ELR (cell line): Measurements from ENCODE around the gene TSPO2.

Experiments used
- DNase-seq: peaks from one replicate; pipeline ENCODE4 v3.0.0-alpha.2; 2015; ENCODE audit warnings: low read depth

Gene TSPO2

DNA sequence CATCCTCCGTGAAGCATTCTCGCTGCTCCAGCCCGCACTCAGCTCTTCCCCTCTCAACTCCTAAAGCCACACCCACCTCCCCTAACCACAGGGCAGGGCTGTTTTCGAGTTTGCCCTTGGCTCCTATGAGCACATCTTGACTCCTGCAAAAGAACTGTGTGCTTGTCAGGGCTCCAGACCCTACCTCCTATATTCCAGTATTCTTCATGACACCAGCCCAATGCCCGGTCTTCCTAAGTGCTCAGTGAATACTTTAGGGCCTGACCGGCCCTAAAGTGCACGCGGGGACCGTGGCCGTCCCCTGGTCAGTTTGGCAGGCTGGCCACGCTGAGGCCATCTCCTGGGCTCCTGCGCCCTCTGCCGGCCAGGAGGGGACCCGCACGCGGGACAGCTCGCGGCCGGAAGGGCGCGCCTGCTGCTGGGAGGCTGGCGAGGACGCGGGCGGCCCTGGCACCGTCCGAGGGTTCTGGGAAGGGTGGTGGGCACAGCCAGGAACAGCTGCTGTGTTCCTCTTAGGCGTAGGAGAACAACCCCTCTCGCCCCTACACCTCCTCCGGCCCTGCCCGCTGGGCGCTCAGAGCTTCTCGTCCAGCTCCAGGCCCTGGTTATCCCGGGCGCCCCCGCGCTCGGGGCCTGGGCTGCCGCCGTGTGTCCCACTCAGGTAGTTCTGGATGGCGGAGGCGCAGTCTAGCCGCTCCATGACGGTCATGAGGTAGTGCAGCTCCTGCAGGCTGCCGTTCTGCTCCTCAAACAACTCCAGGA lies 14.3 kb upstream of the TSPO2 start:
- DNase-seq: peak; percentile 71

DNA sequence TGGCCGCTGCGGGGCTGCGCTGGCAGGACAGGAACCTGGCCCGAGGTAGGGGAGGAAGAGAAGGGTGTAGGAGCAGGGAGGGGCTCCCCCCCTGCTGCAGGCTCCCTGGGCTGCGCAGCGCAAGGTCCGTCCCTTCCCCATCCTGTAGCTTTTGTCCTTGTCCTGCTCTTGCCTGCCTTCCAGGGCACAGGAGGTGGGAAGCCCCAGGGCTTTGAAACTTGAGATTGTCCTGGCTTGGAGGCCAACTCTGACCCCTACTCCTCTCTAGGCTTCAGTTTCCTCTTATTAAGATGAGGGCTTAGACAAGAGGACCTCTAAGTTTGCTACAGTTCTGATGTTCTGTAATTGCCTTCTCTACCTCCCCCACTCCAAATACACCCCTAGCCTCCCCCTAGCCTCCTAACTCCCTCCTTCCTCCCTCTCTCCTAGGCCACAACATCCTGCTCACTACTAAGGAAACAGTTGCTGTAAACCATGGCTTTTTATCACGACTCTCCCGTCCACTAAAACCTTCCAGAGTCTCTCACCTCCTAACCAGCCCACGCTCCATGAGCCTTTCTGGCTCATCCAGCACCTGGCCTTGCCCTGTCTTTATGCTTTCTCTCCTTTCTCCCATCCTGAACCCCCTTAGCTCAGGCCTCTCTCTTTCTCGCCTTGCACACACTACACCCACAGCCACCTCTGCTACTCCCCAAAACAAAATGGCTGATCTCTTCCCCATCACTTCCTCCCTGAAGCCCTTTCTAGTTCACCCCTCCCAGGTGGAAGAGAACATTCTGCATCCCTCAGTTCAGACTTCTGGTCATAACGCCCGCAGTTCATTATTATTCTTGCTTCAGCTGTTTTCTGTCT lies 13.5 kb upstream of the TSPO2 start:
- DNase-seq: no peak

DNA sequence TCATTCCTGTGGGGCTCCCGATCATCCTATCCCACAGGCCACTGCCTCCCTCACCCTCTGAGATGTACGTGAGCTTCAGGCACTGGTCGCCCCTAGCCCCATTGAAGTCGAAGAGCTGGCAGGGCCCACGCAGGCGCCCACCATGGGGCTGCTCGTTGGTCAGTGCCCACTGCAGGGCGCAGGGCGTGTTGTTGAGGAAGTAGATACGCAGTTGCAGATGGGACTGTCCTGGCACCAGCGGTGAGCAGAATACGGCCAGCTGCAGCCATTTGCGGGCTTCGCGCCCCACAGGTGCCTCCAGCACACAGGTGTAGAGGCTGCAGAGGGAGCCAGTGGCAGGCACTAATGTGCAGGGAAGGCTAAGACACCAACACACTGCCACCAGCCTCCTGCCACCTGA lies 9.4 kb upstream of the TSPO2 start:
- no peak for DNase-seq

DNA sequence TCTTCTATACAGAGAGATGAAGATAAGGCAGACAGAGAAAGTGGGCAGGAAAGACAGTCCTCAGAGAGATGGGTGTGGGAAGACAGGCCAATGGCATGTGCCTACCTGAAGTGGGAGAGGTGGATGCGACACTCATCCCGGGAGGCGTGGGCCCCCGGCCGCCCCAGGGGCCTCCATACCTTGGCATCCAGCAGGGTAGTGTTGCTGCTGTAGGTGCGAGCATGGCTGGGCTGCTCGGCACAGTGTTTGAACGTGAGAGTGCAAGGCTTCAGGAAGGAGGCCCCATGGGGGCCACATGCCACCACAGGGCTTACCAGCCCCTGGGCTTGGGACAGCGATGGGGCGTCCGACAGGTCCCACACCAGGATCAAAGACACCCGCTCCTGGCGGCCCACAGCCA lies 8.5 kb upstream of the TSPO2 start:
- DNase-seq: no peak

DNA sequence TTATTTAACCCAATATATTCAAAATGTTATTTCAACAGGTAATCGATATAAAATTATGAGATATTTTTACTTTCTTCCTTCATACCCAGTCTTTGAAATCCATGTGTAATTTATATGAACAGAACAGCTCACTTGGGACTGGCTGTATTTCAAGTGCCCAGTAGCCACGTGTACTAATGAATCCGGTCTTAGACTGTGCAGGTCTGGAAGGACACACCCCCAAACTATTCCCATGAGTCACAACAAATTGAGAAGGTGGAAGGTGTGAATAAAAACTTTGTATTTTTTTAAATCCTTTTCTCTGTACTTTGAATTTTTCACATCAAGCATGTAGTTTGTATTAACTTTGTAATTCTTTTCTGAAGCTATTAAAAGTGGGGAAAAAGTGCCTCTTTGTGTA lies 6.1 kb upstream of the TSPO2 start:
- DNase-seq: no peak

DNA sequence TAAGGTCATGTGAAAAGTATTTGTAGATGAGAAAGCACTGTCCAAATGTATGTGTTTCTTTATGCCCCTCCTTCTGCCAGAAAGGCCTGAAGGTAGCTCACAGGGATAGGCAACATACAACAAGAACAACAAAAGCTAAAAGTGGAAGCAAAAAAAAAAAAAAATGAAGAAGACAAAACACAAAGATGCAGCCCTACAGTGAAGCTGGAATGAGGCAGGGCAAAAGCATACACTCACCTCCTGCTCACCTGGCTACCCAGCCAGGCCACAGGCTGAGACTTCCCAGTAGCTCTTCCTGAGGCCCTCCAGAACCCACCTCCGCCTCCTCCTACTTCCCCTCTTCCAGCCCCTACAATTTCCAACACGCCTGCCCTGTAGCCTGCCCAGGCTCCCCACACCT lies 5.7 kb upstream of the TSPO2 start:
- DNase-seq: no peak

DNA sequence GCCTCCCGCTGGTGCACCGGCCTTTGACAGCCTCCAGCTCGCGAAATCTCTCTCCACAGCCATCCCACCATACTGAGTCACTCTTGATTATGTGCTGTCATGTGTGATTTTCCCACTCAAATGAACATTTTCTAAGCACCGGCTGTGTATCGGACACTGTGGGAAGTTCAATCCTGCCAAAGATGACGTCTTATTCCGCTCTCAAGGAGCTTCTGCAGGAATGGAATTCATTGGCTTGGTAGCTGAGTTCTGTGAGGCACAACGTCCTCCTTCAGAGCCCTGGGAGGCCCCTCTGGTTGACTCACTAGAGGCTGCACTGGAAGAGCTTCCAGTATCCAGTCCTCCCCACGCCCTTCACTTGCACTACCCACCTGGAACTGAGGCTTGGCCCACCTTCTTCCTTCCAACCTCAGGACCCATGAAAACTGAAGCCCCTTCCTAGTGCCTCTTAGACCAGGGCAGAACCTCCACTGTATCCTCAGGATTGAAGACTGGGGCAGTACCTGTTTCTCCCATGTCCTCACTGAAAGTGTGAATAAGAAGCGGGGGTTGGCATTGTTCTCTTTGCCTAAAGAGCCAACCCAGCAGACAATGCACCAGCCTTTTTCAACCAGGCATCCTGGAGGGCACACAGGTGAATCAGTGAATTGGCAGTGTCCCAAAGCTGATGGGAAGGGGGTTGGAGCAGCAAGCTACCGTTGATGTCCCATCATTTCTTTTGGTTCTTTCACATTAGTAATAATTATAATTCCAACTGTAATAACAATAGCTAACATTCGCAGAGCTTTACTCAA lies 5.0 kb upstream of the TSPO2 start:
- DNase-seq: no peak

DNA sequence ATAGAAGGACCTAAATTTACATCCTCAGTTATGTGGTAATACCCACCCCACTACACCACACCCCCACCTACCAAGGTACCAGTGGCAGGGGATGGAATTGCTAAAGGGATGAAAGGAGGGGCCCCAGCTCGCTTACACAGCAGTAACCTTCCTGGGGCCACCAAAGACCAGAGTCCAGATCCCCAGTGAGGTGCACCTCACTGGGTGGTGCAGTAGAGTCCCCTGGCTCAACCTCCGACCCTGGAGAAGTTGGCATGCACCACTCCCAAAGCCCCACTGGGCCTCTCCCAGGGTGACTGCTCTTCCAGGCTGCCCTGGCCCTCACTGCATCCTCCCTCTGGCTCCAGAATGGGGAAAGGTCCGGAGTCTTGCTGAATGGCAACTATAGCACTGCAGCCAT lies 4.1 kb upstream of the TSPO2 start:
- no peak for DNase-seq

DNA sequence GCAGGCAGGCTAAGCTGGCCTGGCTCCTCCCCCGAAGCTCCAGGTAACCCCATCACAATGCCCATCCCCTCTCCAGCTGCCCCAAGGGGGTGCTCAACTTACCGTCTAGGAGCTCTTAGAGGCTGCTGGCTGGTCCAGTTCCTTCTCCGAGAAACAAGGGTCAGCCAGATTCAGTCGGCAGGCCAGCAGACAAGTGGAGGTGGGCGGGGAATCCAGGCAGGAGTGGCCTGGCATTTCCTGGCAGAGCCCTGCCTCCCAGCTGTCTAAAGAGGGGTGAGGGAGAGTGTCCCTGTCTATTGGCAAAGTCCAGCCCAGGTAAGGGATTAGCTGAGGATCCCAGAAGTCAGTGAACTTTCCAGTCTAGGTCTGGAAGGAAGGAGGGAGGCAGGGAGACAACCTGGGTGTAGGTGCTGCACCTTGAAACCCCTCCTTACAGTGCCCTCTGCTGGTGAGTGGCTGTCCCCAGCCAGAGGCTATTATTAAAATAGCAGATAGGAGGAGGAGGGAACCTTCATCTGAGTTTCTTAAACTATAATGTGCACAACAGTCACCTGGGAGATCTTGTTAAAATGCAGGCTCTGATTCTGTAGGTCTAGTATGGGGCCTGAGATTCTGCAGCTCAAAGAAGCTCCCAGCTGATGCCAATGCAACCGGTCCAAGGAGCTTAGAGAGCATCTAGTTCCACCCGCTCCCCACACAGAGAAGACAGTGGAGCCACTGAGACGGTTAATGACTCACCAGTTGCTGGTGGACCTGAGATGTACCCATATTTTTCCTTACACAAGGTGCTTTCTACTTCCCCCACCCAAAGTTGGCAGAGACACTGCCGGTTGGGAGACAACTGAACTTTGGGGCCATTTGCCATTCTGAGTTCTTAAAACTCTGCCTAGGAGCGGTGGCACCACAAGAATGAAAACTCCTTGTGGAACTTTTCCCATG lies 2.9 kb upstream of the TSPO2 start, which contains the start of gene UNC5CL:
Gene UNC5CL (minus strand): TSS at position 162 of the 939 bp plus-strand sequence. CDS start 4,147 bp downstream, outside the sequence.
- DNase-seq: peak; percentile 55

DNA sequence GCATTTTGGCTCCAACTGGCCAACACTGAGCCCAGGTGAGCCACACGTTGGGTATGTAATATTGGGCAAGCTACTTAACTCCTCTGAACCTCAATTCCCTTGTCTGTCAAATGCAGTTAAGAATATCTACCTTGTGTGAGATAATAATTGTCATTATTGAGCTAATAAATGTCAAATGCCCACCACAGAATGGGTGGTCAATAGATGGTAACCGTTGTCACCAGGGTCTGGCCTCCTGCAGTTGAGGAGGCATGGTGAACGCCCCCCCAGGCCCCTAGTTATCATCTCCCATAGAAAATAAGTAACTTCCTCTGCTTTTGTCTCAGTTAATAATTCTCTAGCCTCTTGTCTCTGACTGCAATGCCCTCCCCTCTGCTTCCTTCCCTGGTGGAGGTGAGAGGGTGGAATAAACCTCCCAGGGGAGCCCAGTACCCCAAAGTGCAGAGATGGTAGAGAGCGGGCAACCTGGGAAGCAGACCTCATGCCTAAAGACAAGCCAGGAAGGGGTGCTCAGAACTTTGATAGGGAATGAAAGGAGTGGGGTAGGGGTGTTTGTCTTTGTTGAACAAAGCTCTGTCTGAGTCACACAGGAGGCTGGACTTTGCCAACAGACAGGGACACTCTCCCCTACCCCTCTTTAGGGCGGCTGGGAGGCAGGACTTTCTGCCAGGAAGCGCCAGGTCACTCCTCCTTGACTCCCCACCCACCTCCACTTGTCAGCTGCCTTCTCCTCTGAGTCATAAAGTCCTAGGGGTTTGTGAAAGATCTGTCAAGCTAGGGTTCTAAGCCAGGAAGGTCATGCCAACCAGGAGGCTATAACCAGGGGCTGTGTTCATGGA lies 1.9 kb upstream of the TSPO2 start:
- DNase-seq: peak; percentile 59

DNA sequence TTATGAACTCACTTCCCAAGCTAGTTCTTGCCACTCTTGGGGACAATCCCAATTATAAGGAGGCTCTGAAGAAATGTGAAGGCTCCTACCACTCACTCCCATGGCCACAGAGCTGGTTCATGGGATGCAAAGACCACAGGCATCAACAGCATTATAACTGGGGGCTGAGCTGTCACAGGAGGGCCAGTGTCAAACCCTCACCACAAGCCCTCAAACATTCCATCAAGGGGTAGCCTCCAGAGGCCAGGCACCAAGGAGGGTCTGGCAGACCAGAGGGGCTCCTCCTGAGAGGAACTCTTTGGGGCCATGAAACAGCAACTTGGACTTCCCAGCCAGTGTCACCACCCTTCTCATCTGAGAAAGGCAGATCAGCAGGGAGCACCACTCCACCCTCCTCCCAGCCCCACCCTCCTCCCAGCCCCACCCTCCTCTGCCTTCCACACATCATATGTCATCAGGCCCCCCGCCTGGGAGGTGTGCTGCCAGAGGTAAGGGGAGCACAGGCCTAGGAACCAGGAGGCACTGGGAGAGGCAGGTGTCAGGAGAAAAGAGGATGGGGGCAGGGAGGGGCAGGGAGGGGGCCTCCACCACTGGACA lies 1.2 kb upstream of the TSPO2 start:
- DNase-seq: no peak

DNA sequence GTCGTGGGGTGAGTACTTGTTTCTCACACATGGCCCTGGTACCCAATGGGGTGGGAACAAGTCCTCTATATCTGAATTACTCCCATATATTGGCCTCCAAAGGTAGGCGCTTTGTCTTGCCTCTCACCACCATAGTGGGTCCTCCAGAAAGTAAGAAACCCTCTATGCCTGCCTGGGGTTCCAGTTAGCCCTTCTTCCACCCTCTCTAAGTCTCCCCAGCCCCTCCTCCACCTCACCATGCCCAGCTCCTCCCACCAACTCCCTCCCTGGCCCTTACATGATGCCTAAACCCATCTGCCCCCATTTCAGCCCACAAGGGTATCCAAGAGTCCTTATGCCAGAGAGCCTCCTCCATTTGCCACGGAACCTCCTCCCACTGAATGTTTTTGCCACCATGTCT lies 884 bp downstream of the TSPO2 start:
- no peak for DNase-seq

DNA sequence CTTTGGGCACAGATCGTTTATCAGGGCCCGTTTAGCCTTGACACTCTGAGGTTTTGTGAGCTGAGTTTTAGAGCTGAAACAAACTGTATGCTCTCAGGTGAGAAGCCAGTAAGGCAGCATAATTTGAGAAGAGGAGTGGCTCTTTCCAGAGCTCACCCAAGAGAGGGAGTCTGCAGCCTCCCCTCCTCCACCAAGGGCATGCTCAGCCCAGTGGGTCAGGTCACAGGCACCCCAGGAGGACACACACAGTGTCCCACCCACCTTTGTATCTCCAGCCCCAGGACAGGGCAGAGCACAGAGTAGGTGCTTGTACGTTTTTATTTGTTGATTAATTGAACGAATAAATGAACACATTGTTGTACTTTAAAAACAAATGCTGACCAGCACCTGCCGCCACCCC lies 3.4 kb downstream of the TSPO2 start:
- DNase-seq: no peak

DNA sequence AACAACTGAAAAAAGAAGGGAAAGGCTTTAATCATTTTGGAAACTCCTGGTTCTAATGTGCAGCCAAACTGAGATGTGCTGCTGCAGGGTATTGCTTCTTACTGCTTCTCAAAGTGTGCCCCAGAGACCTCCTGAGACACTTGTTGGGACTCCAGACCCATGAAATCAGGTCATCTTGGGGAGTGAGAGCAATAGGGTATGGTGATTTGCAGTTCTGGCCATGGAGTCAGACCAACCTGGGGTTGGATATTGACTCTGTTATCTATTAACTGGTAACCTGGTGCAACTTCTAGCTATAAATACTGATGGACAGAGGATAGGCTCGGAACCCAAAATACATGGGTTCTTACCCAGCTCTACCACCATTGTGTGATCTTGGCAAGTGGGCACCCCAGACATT lies 3.8 kb downstream of the TSPO2 start:
- DNase-seq: no peak

DNA sequence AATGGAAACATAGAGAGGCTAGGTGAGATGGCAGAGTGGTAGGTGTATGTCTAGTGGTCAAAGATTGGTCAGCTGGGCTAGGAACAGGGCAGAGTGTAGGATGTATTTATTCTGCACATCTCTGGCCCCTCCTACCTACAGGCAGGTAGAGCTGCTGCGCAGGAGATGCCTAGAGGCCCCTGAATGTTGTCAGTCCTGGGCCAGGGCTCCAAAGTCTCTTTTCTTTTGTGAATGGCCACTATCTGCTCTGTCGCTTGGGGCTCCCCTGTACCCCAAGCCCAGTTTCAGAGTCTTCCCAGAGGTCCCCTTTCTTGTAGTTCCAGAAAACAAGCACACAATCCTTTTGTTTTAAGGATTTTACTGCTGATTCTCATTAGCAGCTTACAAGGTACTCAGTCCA lies 5.0 kb downstream of the TSPO2 start:
- DNase-seq: no peak

DNA sequence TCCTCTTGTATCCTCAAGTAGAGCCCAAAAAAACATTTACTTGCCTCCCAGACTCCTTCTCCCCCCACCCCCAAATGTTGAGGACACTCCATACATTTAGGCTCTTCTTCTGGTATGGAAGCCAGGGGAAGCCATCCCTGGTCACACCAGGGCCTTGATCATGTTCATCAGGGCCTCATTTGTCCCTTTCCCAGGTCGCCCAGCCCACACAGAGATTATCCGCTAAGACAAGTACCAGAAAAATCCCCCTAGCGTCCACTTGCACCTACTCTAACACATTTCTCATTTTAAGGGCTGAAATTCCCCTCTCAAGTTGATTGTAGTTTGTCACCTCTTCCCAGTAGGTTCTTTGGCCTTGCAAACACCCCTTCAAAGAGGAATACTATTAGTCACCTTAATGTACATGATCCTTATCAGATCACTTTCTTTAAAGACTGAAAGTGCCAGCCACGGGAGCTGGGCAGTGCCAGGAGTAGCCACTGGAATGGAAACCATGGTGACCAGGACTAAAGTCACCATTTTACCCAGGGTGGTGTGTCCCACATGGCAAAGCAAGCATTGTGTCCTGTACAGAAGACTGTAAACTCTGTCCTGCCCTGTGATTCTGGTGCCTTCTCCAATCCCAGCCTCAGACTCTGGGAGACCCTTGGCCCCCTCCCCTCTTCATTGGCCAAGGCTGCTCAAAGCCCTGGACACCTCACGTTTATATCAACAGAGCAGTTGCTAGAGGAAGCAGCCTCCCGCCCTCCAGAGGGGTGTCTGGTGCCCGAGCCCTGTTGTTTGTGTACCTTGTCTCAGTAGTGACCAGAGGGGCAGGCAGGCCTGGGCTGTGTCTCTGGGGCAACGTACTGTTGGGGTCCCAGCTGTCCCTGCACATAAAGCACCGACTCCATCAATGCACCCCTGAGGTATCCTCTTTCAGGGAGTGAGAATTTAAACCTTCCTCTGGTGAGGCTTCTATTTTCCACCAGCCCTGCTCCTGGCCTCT lies 5.8 kb downstream of the TSPO2 start:
- DNase-seq: no peak

DNA sequence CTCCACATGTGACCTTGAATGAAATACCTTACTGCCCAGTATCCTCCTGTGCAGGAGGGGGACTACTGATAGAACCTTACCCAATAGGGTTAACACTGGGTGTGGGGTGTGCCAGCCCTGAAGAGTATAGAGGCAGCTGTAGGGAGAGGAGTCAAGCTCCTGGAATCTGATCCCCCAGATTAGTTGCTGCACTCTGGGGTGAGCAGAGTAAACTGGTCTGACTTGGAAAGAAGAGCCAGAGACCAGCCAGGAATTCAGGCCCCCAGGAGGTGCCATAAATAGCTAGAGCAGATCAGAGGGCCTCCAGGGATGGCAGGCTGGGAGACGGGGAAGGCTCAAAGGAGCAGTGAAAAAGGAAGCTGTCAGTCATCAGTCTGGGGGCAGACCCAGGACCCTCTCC lies 7.3 kb downstream of the TSPO2 start:
- DNase-seq: no peak

DNA sequence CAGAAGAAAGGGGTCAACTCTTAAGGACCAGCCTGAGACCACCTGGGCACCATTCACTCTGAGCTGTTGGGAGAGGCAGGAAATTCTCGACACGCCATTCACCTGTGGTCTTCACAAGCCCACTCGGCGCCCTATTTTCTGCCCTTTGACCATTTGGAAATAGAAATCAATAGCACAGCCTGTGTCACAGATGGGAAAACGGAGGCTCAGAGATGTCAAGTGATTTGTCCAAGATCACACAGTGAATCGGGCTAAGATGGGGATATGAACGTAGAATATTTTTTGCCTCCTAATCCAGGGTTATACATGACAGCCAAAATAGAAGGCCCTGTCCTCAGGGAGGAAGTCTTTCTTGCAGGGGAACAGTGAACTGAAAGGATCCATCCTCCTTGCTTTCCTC lies 7.7 kb downstream of the TSPO2 start:
- DNase-seq: no peak

DNA sequence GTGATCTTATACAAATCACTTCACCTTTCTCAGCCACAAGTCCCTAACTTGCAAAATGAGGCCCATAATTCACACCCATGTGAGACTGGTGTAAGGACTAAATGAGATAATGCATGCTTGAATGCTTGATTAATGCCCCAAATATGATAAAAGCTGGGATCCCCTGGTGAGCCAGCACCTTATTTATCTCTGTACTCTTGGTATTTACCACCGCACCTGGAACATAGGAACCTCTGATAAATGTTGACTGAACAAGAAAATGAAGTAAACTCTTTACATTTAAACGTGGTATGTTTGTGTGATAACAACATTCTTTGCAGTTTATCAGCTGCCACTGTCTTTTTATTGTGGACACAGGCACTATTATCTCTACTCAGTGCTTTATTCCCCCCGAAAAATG lies 8.3 kb downstream of the TSPO2 start:
- no peak for DNase-seq
